Ishikawa (cell line): ENCODE data around the gene WDR64.

Source experiments
- CREB1 ChIP-seq: IDR thresholded peaks from 2 replicates; pipeline ENCODE4 v1.6.1; 2012; ENCODE audit warnings: low read depth
- EP300 ChIP-seq: IDR thresholded peaks from 2 replicates; pipeline ENCODE4 v1.6.1; 2012; ENCODE audit warnings: borderline replicate concordance
- REST ChIP-seq: IDR thresholded peaks from 2 replicates; pipeline ENCODE4 v1.6.1; 2012; ENCODE audit warnings: low read depth, mild to moderate bottlenecking
- TAF1 ChIP-seq: IDR thresholded peaks from 2 replicates; pipeline ENCODE4 v1.6.1; 2012; ENCODE audit warnings: low read depth, mild to moderate bottlenecking

GRCh38 chr1:241789061-241789460 lies 137.0 kb downstream of the WDR64 start:
- no peak for TF ChIP-seq TAF1
- no peak for TF ChIP-seq EP300
- no peak for TF ChIP-seq CREB1
- TF ChIP-seq REST, result no peak
